GM21447 (cell line): ENCODE measurements around the gene CRHBP.

Experiments
- ATAC-seq: cut with Tn5 transposase; IDR thresholded peaks from one replicate; pipeline ENCODE4 v1.9.1; 2021; ENCODE audit not compliant: unreplicated experiment

CRHBP gene

GRCh38 chr5:77015938-77016569 is 63.2 kb downstream of the CRHBP start:
- no peak for ATAC-seq

- ATAC-seq: no peak
Observed at GRCh38 chr5:77016962-77017361, 64.1 kb downstream of the CRHBP start.

- ATAC-seq: no peak
Observed at GRCh38 chr5:77017668-77018067, 64.8 kb downstream of the CRHBP start.
